IMR-90 (cell line): ENCODE results near the gene LDB2. TPM values are rescaled to one million over a fixed set of nuclear protein-coding genes. Genes with fewer than 3 reads are reported as not detected.

Source experiments
- ATAC-seq: fragments of 200-7000 bp; cut with Tn5 transposase; 2 replicates; pipeline ENCODE4 v1.9.1; 2020; ENCODE audit warnings: low read depth, mild to moderate bottlenecking, moderate library complexity
- BruUV-seq: library from RNA; stranded (reverse); fragments of 400-500 nt; replicated peaks from 2 replicates; lab custom pipeline; 2021; lab: Mats Ljungman, UMichigan
- CTCF ChIA-PET: fragments of 300-600 bp; formaldehyde crosslinking; extraction: SDS; loops from one replicate; lab custom pipeline; 2021; ENCODE audit warnings: antibody characterized with exemption; lab: Yijun Ruan, JAX
- POLR2A ChIA-PET: fragments of 300-600 bp; sonication (Branson Sonifier 250); formaldehyde crosslinking; loops from one replicate; lab custom pipeline; 2022; ENCODE audit warnings: antibody characterized with exemption; ENCODE audit not compliant: unreplicated experiment; lab: Charles Lee
- DNase-seq: peaks from one replicate; pipeline ENCODE4 v3.0.0; 2013
- H2AFZ ChIP-seq: replicated peaks from 2 replicates; pipeline ENCODE3; 2013; ENCODE audit warnings: low read length, mild to moderate bottlenecking; ENCODE audit not compliant: poor library complexity
- H2AK5ac ChIP-seq: 2 replicates; pipeline ENCODE4 v1.6.1; 2013; ENCODE audit warnings: low read depth, low read length, inconsistent platforms
- H2AK9ac ChIP-seq: replicated peaks from 2 replicates; pipeline ENCODE3; 2013; ENCODE audit warnings: mild to moderate bottlenecking, low read depth, low read length, moderate library complexity; ENCODE audit not compliant: poor library complexity
- H2BK120ac ChIP-seq: 2 replicates; pipeline ENCODE4 v1.6.1; 2013; ENCODE audit warnings: low read depth, low read length, inconsistent platforms
- H2BK15ac ChIP-seq: 3 replicates; pipeline ENCODE4 v1.6.1; 2013; ENCODE audit warnings: low read depth, low read length, inconsistent platforms
- H2BK20ac ChIP-seq: 2 replicates; pipeline ENCODE4 v1.6.1; 2013; ENCODE audit warnings: low read depth, mild to moderate bottlenecking, inconsistent platforms, low read length, moderate library complexity
- H2BK5ac ChIP-seq: 2 replicates; pipeline ENCODE4 v1.6.1; 2013; ENCODE audit warnings: mild to moderate bottlenecking, low read depth, low read length, inconsistent platforms; ENCODE audit not compliant: poor library complexity, severe bottlenecking
- H3K14ac ChIP-seq: replicated peaks from 2 replicates; pipeline ENCODE4 v1.6.1; 2013; ENCODE audit warnings: low read depth, low read length, inconsistent platforms
- H3K18ac ChIP-seq: 2 replicates; pipeline ENCODE4 v1.6.1; 2013; ENCODE audit warnings: low read depth, low read length, control low read depth
- H3K23ac ChIP-seq: 2 replicates; pipeline ENCODE4 v1.6.1; 2013; ENCODE audit warnings: low read depth, low read length, inconsistent platforms
- H3K27ac ChIP-seq: 2 replicates; pipeline ENCODE4 v1.5.1; 2013; ENCODE audit warnings: mild to moderate bottlenecking, control low read depth, low read length; ENCODE audit not compliant: insufficient read depth
- H3K27me3 ChIP-seq: 2 replicates; pipeline ENCODE4 v1.6.1; 2013; ENCODE audit warnings: low read length; ENCODE audit not compliant: control insufficient read depth, insufficient read depth
- H3K36me3 ChIP-seq: 2 replicates; pipeline ENCODE4 v1.6.1; 2013; ENCODE audit warnings: low read length, mixed read lengths; ENCODE audit not compliant: control insufficient read depth, insufficient read depth
- H3K4ac ChIP-seq: 2 replicates; pipeline ENCODE4 v1.6.1; 2013; ENCODE audit warnings: low read depth, low read length, inconsistent platforms
- H3K4me1 ChIP-seq: 2 replicates; pipeline ENCODE4 v1.6.1; 2013; ENCODE audit warnings: low read length, mixed read lengths; ENCODE audit not compliant: control insufficient read depth, insufficient read depth
- H3K4me2 ChIP-seq: 2 replicates; pipeline ENCODE4 v1.6.1; 2013; ENCODE audit warnings: low read depth, mild to moderate bottlenecking, control low read depth, low read length, moderate library complexity
- H3K4me3 ChIP-seq: 2 replicates; pipeline ENCODE4 v1.5.1; 2013; ENCODE audit warnings: low read depth, mild to moderate bottlenecking, control low read depth, low read length, moderate library complexity; ENCODE audit not compliant: insufficient read depth
- H3K56ac ChIP-seq: 2 replicates; pipeline ENCODE4 v1.6.1; 2013; ENCODE audit warnings: low read length, inconsistent platforms; ENCODE audit not compliant: insufficient read depth; ENCODE audit errors: extremely low read depth
- H3K79me1 ChIP-seq, 2 experiments: 2 replicates each; pipeline ENCODE4 v1.6.1; 2013; ENCODE audit warnings: low read length in 2 of 2, inconsistent platforms in 1 of 2, low read depth in 1 of 2
- H3K9ac ChIP-seq: 2 replicates; pipeline ENCODE4 v1.6.1; 2013; ENCODE audit warnings: low read depth, low read length, control low read depth
- H3K9me1 ChIP-seq: 2 replicates; pipeline ENCODE4 v1.6.1; 2013; ENCODE audit warnings: low read length, inconsistent platforms; ENCODE audit not compliant: insufficient read depth
- H3K9me3 ChIP-seq: 2 replicates; pipeline ENCODE4 v1.6.1; 2013; ENCODE audit warnings: low read length; ENCODE audit not compliant: control insufficient read depth, insufficient read depth
- H4K20me1 ChIP-seq: 2 replicates; pipeline ENCODE4 v1.6.1; 2013; ENCODE audit warnings: low read length, inconsistent platforms; ENCODE audit not compliant: insufficient read depth
- H4K5ac ChIP-seq: 2 replicates; pipeline ENCODE4 v1.6.1; 2013; ENCODE audit warnings: mild to moderate bottlenecking, low read depth, low read length, control low read depth
- H4K8ac ChIP-seq, 2 experiments: 2 replicates each; pipeline ENCODE4 v1.6.1; 2013; ENCODE audit warnings: low read depth in 2 of 2, low read length in 2 of 2, control low read depth in 1 of 2, inconsistent platforms in 1 of 2
- H4K91ac ChIP-seq: 2 replicates; pipeline ENCODE4 v1.6.1; 2013; ENCODE audit warnings: low read depth, low read length, inconsistent platforms; ENCODE audit not compliant: insufficient read depth
- CEBPB ChIP-seq: IDR thresholded peaks from 2 replicates; pipeline ENCODE4 v1.6.1; 2012; ENCODE audit warnings: low read depth, low read length, improper control_type of control experiment
- CHD1 ChIP-seq: IDR thresholded peaks from 2 replicates; pipeline ENCODE4 v1.6.1; 2012; ENCODE audit warnings: low read depth, low read length, improper control_type of control experiment
- CTCF ChIP-seq: conservative IDR thresholded peaks from 2 replicates; pipeline ENCODE4 v1.5.1; 2012; ENCODE audit warnings: mild to moderate bottlenecking, low read depth, low read length, improper control_type of control experiment
- FOS ChIP-seq: fragments of 150-350 bp; IDR thresholded peaks from 2 replicates; pipeline ENCODE4 v1.6.1; 2016; ENCODE audit warnings: low read depth, low read length
- MAFK ChIP-seq: IDR thresholded peaks from 2 replicates; pipeline ENCODE4 v1.6.1; 2012; ENCODE audit warnings: low read depth, low read length, improper control_type of control experiment
- MAZ ChIP-seq: IDR thresholded peaks from 2 replicates; pipeline ENCODE4 v1.6.1; 2012; ENCODE audit warnings: low read depth, mild to moderate bottlenecking, low read length, improper control_type of control experiment, moderate library complexity, borderline replicate concordance
- MXI1 ChIP-seq: IDR thresholded peaks from 2 replicates; pipeline ENCODE4 v1.6.1; 2012; ENCODE audit warnings: low read depth, mild to moderate bottlenecking, low read length, moderate library complexity, borderline replicate concordance
- RAD21 ChIP-seq: IDR thresholded peaks from 2 replicates; pipeline ENCODE4 v1.6.1; 2012; ENCODE audit warnings: low read length, improper control_type of control experiment
- USF2 ChIP-seq: fragments of 150-350 bp; IDR thresholded peaks from 2 replicates; pipeline ENCODE4 v1.6.1; 2017; ENCODE audit warnings: mild to moderate bottlenecking, antibody characterized with exemption, low read length, low read depth
- WGBS, 2 experiments: methylation state at CpG; one replicate each; pipeline versions ENCODE4 v1.1.5 to v1.1.7; 2013; ENCODE audit warnings: missing lambda C conversion rate in 2 of 2; ENCODE audit not compliant: insufficient read length in 1 of 2; ENCODE audit errors: extremely low coverage in 2 of 2; 5-methylcytosine and 5-hydroxymethylcytosine counted together
- dilution Hi-C: fragments of 300-500 bp; cut with HindIII; formaldehyde crosslinking; loops from one replicate; pipeline ENCODE4 v1.14.3; 2018; ENCODE audit warnings: low sequenced_read_pairs; ENCODE audit not compliant: unreplicated experiment
- in situ Hi-C: fragments of 300-500 bp; cut with MboI; formaldehyde crosslinking; loops from 3 replicates; pipeline ENCODE4 v1.14.3; 2019; ENCODE audit warnings: low sequenced_read_pairs, inconsistent platforms, mixed read lengths
- intact Hi-C: fragments of 100-400 bp; cut with micrococcal nuclease; formaldehyde crosslinking; loops from 2 replicates; pipeline ENCODE4 v1.10.0; 2022
- polyA plus RNA-seq, 3 experiments: library from polyadenylated mRNA; depleted of rRNA; stranded (reverse); fragments of >200 nt; gene quantifications; 2 replicates each; pipeline ENCODE4 v1.2.3, GENCODE V29; 2012; ENCODE audit warnings: low replicate concordance in 1 of 3
- total RNA-seq: library from RNA; depleted of rRNA; stranded (reverse); fragments of >200 nt; gene quantifications from 2 replicates; pipeline ENCODE4 v1.2.3, GENCODE V29; 2012
- TF ChIP-seq, protein P1 (sequence below): fragments of 150-350 bp; IDR thresholded peaks from 2 replicates; pipeline ENCODE4 v1.6.1; 2016; ENCODE audit warnings: low read depth, mild to moderate bottlenecking, low read length, moderate library complexity, borderline replicate concordance

Gene LDB2
- total and polyA plus RNA-seq, 2 of the 4 experiments (the other 2 are of a cell fraction): 67.9 to 116 TPM

GRCh38 chr4:16521156-16521915 lies 377.1 kb downstream of the LDB2 start (continued):
- no peak for TF ChIP-seq MXI1

GRCh38 chr4:16516796-16517439 lies 381.5 kb downstream of the LDB2 start:
- no TSS peak for BruUV-seq
- ChIA-PET POLR2A (no interaction called here), CTCF (interaction anchor here (1.3 kb wide), 1 partner anchor 807 kb away, joined by 3 read pairs; no protein-coding TSS in a partner anchor)
- WGBS, 2 experiments: no CpG with 5 or more reads among the region's 5 CpGs
- no peak overlapping the region for H2BK120ac ChIP-seq
- no peak overlapping the region for H3K4me2 ChIP-seq
- in situ Hi-C loops (loop anchor here (10.0 kb wide), 1 partner anchor 818 kb away; no protein-coding TSS in a partner anchor), intact Hi-C loops (loop anchor here (1.0 to 10.0 kb wide), 7 partner anchors 238 to 950 kb away; partner anchors contain the start of gene LDB2), dilution Hi-C loops (no loop called here)
- no peaks in the 10 kb centered on the region for H3K27me3 ChIP-seq
- H2BK15ac ChIP-seq: no peak overlapping the region
- H3K79me1 ChIP-seq: no peaks in the 10 kb centered on the region
- no peak overlapping the region for H2BK20ac ChIP-seq
- no peak overlapping the region for H3K4ac ChIP-seq
- ATAC-seq (peak; percentile 85), DNase-seq (peak; percentile 85)
- no peaks in the 10 kb centered on the region for H3K4me1 ChIP-seq
- no peak overlapping the region for H3K18ac ChIP-seq
- H4K5ac ChIP-seq: no peak overlapping the region
- no peak overlapping the region for H4K8ac ChIP-seq
- H3K9me3 ChIP-seq: no peaks in the 10 kb centered on the region
- H3K9ac ChIP-seq: no peak overlapping the region
- H3K27ac ChIP-seq: no peak overlapping the region
- H2AFZ ChIP-seq: no peak overlapping the region
- H2BK5ac ChIP-seq: no peak overlapping the region
- H4K20me1 ChIP-seq: no peaks in the 10 kb centered on the region
- no peak overlapping the region for H3K23ac ChIP-seq
- no peaks in the 10 kb centered on the region for H3K36me3 ChIP-seq
- no peak overlapping the region for H3K4me3 ChIP-seq
- no peak overlapping the region for H4K91ac ChIP-seq
- H2AK5ac ChIP-seq: no peak overlapping the region
- H3K56ac ChIP-seq: no peak overlapping the region
- H3K9me1 ChIP-seq: peaks cover 2% of the 10 kb centered on the region; the same call in 1 of the 2 replicates
- no peak overlapping the region for H2AK9ac ChIP-seq
- H3K14ac ChIP-seq: no peak overlapping the region
- TF ChIP-seq MAFK (no peak), USF2 (no peak), RAD21 (peak; percentile 79), CHD1 (no peak), MXI1 (no peak), CTCF (peak; percentile 75), CEBPB (no peak), FOS (no peak), MAZ (no peak)
- TF ChIP-seq, protein P1, sequence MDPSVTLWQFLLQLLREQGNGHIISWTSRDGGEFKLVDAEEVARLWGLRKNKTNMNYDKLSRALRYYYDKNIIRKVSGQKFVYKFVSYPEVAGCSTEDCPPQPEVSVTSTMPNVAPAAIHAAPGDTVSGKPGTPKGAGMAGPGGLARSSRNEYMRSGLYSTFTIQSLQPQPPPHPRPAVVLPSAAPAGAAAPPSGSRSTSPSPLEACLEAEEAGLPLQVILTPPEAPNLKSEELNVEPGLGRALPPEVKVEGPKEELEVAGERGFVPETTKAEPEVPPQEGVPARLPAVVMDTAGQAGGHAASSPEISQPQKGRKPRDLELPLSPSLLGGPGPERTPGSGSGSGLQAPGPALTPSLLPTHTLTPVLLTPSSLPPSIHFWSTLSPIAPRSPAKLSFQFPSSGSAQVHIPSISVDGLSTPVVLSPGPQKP: no peak
